HG03103 (cell line): ENCODE data around the gene ZNF541.
"Not testable (repeated sequence)": the region's sequence is repeated elsewhere in the genome, so short reads cannot be mapped to it uniquely, and the experiment has no call there.

Experiments used
- ATAC-seq: cut with Tn5 transposase; IDR thresholded peaks from one replicate; pipeline ENCODE4 v1.9.1; 2021; ENCODE audit warnings: low read depth; ENCODE audit not compliant: unreplicated experiment

The ZNF541 gene

DNA sequence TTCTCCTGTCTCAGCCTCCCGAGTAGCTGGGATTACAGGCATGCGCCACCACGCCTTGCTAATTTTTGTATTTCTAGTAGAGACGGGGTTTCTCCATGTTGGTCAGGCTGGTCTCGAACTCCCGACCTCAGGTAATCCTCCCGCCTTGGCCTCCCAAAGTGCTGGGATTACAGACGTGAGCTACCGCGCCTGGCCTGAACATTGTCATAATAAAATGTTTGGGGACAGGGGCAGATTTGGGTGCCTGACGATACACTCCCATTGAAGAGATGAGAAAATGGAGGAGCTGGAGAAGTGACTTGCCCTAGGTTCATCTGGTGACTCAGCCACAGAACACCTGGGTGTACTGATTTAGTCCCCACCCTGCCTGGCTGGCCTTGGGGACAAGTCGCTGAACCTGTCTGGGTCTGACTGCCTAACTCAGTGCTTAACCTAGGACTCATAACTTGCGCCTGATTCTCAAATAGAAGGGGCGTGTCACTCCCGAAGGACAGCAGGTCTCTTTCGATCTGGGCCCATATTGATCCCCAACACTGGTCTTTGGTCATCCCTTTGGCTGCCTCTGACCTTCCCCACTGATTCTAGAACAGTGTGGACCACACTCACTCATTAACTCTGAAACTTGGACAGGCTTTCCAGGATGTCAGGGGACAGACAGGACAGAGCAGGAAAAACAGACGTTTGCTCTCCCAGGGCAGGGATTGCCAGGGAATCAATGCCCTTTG is 28.4 kb upstream of the ZNF541 start:
- ATAC-seq = no peak

DNA sequence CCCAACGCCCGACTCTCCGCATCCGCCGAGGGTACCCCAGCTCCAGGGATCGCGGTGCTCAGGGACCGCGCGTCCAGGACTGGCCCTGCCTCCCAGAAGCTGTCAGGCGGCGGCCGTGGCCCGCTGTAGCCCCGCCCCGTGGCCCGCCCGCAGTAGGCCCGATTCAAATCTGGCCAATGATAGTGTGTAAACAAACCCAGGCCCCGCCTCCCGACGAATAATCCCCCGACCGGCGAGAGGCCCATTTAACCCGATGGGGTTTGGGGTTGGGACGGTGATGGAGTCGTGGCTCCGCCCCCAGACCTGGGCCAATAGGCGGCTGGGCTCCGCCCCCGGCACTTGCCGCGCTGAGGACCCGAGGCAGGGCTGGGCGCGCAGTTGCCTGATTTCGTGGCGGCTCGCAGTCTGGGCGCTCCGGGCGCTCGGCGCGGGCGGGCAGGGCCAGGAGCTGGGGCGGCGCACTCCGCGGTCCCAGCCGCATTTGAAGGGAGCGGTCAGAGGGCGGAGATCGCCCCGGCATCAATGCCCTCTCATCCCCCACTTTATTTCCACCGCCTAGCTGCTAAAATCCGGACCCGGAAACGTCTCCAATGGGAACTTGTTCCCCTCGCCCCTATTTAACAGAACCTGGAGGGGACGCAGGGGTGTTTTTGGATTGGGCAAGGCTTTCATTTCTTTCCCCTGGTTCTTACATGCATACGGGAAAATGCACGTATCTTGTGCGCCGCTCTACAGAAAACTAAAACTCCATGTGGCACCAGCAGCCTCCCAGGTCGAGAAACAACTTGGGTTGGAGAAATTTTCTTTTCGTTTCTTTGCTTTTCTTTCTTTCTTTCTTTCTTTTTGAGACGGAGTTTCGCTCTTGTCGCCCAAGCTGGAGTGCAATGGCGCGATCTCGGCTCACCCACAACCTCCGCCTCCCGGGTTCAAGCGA is 27.6 kb upstream of the ZNF541 start:
- ATAC-seq = peak; percentile 88

DNA sequence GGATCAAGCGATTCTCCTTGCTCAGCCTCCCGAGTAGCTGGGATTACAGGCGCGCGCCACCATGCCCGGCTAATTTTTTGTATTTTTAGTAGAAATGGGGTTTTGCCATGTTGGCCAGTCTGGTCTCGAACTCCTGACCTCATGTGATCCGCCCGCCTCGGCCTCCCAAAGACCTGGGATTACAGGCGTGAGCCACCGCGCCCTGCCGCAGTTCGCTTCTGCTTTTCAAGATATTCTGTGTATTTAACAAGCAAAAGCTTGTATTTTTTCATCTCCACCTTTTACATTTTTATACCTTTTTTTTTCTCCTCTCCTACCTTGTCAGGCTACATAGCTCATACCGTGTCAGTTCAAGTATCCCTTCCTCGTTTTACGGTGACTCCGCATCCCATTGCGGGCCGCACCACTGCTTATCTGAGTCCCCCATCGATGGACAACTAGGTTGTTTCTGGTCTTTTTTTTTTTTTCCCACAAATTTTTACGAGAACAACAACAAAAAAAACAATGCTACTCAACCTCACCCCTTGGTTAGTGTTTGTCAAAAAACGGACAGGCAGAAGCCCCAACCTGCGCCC is 26.8 kb upstream of the ZNF541 start:
- ATAC-seq = not testable (repeated sequence)

DNA sequence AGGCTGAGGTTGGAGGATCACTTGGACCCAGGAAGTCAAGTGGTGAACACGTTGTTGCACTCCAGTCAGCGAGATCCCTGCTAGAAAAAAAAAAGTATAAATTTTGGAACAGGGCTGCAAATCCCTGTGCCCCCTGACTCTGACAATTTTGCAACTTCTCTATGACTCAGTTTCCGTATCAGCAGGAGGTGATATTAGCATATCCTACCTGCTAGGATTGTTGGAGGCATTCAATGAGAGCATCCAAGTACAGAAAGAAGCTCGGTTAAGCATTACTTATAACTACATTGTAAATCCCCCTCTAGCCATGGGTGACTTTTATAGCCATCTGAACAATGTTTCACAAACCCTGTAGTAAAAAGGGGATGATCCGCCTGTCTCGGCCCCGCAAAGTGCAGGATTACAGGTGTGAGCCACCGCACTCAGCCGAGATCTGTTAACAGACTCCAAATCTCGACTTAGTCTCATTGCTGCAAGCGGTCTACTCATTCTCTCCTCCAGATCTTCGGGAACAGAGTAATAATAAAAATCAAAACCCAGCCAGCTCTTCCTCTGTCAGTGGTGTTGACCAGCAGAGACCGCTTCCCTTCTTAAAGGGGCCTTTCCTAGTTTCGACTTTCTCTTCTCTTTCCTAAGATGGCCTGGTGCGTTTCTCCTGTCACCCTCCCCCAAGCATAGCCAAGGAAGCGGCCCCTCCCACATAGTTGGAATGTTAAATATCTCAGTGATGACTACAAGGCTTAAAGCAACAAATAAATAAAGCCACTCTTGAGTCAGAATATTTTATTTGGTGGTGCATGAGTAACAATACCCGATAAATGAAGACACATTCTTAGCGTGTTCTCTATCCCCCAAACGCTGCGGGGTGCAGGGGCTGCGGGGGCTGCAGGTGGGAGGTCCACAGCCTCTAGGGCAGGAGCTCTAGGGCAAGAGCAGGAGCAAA is 25.7 kb upstream of the ZNF541 start:
- no peak for ATAC-seq

DNA sequence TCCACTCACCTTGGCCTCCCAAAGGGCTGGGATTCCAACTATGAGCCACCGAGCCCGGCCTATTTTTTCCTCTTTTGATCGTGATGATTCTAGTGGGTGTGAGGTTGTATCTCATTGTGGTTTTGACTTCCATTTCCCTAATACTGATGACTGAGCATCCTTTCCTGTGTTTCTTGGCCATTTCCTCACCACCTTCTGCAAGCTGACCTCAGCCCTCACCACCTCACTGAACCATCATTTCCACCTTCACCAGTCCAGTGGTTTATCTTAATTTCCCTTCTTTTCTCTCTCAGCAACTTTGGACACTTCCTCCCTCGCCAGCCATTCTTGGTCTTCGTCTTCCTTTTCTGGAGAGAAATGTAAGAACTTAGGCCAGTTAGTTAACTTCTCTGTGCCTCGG is 23.0 kb upstream of the ZNF541 start:
- no peak for ATAC-seq

DNA sequence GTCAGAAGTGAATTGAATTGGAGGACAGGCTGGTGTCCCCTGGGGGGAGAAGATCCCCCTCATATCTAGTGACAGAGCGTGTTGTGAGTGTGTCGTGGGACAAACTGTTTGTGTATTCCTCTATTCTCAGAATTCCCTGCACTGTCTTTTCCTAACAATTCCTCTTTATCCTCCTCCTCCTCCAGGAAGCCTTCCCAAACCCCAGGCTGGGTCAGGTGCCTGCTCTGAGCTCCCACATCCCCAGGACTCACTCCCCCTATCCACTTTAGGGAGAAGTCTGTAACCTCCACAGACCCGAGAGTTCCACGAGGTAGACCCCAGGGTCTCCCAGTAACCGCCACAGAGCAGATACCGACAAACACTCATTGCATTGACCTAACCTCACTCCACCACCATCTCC is 20.9 kb upstream of the ZNF541 start:
- ATAC-seq = no peak

DNA sequence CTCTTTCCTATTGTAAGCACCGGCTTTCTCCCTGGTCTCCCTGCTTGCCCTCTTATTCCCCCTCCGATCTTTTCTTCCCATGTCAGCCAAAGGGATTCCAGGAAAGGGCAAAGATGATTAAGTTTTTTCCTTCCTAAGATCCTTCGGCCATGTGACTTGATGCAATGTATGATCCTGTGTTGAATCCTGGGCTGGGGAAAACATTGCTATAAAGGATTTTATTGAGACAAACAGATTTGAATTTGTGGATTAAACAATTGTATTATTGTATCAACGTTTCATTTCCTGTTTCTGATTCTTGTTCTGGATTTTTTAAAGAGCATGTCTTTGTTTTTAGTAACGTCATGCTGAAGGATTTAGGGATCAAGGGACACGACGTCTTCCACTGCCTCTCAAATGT is 16.9 kb upstream of the ZNF541 start:
- ATAC-seq = no peak

DNA sequence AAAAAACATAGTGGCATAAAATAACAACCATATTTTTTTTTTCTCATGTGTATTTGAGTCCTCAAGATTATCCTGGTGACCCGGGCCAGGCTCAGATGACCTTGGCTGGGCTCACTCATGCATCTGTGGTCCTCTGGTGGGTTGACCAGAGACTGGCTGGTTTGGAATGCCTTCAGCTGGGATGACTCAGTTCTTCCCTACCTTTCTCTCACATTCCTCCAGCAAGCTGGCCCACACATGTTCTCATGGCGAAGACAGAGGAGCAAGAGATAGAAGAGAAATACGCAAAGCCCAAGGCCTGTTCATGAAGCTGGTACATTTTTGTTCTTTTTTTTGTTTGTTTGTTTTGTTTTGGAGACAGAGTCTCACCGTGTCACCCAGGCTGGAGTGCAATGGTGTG is 14.3 kb upstream of the ZNF541 start:
- ATAC-seq = no peak

DNA sequence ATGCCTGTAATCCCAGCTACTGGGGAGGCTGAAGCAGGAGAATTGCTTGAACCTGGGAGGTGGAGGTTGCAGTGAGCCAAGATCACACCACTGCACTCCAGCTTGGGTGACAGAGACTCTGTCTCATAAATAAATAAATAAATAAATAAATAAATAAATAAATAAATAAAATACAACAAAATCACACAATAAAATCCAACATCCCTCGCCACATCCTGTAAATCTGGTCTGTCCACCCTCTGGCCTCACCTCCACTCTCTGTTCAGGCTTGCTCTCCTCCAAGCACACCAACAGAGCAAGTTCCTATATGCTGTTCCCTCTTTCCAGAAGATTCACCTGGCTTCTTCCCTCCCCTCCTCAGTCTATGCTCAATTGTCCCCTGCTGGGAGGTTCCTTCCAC is 10.2 kb upstream of the ZNF541 start:
- not testable (repeated sequence) for ATAC-seq

DNA sequence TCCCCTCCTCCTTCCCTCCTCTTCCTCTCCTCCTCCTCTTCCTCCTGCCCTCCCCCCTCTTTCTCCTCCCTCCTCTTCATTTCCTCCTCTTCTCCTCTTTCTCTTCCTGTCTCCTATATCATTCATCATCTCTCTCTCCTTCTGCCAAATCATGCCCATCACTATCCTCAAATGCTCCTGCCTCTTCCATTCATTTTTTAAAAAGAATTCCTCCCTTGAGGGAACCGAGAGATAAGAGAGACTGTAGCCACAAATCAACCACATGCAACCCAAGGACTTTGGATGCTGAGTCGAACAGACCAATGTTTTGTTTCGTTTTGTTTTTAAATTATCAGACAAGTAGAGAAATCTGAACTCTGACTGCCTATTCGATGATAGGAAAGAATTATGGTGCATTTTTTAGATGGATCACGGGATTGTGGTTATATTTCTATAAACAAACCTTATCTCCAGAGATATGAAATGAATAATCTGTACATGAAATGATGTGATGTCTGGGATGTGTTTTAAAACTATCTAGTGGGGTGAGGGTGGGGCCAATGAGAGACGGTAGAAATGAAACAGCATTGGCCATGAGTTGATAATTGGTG is 9.5 kb upstream of the ZNF541 start:
- ATAC-seq = no peak

DNA sequence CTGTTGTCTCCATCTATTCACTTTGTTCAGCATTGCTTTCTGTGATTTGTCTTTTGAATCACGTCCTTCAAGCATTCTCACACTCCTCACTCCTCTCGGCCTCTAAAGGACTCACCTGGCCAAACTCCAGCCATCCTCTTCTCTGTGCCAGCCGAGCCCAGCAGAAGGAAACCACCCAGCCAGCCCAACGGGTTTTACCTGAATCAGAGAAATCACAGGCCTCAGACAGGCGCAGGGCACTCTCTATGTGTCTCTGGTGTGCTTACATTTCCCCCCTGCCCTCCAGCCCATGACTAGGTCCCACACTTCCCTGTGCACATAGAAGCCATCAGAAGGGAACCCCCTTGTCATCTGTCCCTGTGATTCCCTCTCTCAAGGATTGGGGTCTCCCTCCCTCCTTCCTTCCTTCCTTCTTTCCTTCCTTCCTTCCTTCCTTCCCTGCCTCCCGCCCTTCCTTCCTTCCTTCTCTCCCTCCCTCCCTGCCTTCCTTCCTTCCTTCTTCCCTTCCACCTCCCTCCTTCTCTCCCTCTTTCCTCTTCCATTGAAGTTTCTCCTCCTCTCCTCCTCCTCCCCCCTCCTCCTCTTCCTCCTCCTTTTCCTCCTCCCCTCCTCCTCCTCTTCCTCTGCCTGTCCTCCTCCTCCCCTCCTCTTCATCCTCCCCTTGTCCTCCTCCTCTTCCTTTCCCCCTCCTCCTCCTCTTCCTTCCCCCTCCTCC is 8.8 kb upstream of the ZNF541 start:
- no peak for ATAC-seq

DNA sequence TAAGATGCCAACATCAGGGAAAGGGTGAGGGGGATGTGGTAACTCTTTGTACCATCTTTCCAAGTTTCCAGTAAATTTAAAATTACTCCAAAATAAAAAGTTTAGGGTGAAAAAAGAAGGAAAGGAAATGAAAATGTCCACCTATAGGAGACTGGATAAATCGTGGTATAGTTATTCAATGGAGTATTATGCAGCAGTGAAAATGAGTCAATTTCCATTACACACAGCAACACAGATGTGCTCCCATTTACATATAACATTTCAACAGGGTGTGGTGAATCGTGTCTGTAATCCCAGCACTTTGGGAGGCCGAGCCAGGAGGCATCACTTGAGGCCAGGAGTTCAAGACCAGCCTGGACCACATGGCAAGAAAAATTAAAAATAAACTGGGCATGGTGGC is 7.4 kb upstream of the ZNF541 start:
- no peak for ATAC-seq

DNA sequence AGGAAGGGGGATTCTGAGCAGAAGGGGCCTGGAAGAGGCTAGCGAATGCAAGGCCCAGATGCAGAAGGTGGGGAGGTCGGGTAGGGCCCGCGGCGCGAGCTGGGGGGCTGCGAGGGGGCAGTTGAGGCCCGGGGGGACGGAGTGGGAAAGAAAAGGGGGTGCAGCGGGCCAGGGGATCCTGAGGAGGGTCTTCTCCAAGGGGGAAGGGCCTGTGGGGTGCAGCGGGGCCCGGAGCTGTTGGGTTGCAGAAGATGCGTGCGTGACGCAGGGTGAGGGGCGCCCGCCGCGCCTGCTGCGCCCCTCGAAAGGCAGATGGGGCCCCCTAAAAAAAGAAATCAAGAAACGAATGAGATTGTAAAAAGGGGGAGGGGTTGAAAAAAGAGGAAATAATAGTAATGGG is 313 bp downstream of the ZNF541 start:
- no peak for ATAC-seq

DNA sequence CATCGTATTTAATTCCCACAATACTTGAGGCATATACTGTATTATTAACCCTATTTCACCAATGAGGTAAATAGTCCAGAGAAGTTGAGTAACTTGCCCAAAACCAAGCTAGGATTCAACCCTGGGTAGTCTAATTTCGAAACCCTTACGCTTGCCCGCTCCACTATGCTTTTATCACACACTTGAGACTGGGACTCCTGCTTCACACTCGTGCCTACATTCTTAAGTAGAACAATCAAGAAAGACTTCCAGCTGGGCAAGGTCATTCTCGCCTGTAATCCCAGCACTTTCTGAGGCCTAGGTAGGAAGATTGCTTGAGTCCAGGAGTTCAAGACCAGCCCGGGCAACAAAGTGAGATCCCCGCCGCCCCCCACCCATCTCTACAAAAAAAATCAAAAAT is 3.6 kb downstream of the ZNF541 start:
- ATAC-seq = no peak

DNA sequence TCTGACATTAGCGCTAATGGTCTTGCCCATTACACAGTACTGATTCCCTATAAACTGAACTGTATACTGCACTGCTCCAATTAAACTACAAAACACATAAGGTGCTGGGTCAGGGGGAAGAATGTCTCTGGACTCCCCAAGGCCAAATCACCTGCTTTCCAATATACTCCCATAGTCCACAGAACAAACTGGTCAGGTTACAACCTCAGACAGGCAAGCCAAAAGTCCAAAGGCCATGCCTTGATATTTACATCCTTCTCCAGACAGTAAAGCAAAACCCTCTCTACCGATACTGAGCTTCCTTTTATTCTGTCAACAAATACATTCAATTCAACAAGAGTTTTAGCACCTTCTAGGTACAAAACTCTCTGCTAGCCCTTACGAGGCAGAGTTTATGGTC is 8.9 kb downstream of the ZNF541 start:
- no peak for ATAC-seq

DNA sequence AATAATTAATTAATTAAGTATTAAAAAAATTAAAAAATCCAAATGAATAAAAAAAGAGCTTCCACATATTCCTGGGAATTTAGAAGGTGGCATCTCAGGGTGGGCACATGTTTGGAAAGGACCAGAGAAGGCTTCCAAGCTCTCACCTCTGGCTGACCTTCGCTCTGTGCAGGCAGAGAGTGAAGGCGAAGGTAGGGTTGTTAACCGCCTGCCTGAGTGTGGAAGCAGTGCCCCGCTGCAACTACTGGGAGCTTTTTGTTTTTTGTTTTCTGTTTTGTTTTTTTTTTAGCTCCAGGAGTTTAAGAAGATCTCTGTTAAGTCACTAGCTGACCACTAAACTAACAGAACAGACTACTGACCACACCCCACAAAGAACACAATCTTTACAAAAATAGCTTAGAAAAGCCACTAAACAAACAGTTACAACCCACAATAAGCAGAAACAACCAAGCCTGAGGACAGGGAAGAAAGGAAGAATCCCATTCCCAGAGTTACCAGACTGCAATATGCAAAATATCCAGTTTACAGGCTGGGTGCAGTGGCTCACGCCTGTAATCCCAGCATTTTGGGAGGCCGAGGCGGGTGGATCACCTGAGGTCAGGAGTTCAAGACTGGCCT is 11.4 kb downstream of the ZNF541 start:
- ATAC-seq = no peak

DNA sequence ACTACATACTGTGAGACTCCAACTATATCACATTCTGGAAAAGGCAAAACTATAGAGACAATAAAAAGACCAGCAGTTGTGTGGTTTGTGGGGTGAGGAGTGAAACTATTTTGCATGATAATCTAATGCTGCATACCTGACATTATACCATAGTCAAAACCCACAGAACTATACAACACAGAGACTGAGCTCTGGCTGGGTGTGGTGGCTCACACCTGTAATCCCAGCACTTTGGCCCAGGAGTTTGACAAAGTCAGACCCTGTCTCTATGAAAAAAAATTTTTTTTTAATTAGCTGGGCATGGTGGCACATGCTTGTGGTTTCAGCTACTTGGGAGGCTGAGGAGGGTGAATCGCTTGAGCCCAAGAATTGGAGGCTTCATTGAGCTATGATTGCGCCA is 11.9 kb downstream of the ZNF541 start:
- ATAC-seq = no peak

DNA sequence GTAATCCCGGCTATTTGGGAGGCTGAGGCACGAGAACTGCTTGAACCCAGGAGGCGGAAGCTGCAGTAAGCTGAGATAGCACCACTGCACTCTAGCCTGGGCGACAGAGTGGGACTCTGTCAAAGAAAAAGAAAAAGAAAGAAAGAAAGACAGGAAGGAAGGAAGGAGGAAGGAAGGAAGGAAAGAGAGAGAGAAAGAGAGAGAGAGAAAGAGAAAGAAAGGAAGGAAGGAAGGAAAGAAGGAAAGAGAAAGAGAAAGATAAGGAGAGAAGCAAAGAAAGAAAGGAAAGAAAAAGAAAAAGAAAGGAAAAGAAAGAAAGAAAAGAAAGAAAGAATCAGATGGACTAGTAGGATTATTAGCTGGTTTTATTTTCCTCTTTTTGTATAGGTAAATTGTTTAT is 22.8 kb downstream of the ZNF541 start:
- ATAC-seq = no peak

DNA sequence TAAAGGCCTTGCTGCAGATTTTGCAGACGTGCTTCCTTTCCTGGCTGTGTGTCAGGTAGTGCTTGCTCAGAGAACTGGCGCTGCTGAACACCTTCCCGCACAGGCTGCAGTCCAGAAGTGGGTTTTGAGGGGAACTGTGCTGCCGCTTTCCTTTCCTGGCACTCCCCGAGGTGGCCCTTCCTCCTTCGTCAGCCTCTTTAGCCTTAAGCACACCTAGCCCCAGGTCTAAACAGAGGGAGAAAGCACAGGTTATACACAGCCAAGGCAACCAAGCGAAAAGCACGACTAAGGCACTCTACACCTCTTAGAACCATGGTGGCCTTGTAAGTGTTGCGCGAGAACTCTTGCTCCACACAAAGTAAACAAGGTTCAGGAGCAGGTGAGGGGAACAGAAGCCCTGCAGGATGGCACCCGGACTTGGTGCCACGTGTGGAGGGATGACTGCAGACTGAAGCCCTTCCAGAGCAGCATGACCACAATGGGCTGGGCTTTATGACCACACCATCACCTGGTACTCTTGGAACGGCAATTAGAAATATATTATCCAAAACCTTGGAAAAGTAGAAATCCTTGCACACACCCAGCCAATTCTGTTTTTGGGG is 23.6 kb downstream of the ZNF541 start:
- ATAC-seq = no peak
